ENCODE results near the gene XPNPEP2.

The XPNPEP2 gene

DNA sequence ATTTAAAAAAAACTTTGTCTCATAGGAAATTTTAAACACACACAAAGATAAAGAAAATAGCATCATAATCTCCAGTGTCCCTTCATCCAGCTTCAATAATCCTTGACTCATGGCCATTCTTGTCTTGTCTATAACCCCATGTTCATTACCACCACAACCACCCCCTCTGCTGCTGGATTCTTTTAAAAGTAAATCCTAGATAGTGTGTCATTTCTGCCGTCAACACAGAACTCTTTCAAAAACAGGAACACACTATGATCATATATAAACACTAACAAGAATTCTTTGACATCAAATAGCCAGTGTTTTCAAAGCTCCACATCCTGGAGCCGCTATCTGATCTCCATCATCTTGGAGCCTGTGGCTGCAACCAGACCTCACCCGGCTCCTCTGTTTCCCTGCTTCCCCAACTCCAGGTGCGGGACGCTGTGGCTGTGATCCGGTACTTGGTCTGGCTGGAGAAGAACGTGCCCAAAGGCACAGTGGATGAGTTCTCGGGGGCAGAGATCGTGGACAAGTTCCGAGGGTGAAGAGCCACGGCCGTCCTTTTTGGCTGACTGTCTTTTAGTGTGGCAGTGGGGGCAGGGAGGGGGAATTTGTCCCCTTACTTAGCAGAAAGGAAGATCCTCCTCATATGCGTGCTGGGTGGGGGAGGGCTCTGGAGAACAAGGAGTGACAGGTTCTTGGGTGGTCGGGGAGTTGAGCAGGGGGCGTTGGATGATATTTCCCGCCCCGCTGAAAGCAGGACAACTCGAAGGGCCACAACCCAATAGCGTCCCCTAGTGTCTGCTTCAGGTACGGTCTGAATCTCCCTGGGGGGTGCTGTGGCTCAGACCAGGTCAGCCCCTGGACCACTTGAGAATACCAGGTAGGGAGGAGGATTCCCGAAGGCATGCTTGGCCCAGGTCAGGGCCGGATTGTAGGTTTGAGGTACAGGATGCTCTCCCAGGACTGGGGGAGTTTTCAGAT is 15.6 kb downstream of the XPNPEP2 start:
- DNase-seq: no peak

DNA sequence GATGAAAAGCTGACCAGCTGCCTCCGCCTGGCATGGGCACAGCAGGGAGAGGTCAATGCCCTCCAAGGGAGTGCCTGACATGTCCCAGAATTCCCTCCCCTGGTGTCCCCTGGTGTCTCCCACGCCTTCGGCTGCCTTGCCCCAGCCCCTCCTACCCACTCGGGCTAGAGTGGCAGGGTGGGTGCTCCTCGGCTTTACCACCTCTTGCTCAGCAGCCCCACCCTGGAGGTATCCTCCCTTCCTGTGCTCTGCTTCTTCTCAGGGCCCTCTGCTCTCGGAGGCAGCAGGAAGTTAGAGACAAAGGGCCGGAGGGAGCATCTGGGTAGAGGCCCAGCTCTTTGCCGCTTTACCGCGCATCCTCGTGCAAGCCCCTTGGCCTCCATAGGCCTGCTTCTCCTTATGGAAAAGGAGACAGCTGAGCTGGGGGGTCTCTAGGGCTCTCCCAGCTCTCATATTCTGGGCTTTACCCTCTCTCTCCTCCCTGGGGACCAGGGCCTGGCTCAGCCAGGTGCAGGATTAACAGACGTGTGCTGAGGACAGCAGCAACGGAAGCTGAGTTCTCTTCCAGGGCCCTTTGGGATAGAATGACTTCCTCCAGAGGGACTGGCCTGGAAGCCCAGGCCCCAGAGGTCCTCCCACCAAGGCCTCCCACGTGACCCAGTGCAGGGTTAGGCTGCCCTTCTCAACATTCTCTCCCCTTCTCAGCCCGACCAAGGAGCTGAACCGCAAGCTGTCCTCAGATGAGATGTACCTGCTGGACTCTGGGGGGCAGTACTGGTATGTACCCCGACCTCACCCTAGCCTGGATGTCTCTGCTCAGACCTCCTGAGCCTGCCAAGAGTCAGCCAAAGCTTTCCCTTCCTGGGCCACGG is 17.2 kb downstream of the XPNPEP2 start:
- no peak for DNase-seq

GRCh38 chrX:129759576-129760061 is 20.8 kb downstream of the XPNPEP2 start:
- DNase-seq: no peak

- DNase-seq: no peak
Observed at GRCh38 chrX:129760155-129760554, 21.4 kb downstream of the XPNPEP2 start.

- DNase-seq: no peak
Observed at GRCh38 chrX:129760981-129761380, 22.2 kb downstream of the XPNPEP2 start.

DNA sequence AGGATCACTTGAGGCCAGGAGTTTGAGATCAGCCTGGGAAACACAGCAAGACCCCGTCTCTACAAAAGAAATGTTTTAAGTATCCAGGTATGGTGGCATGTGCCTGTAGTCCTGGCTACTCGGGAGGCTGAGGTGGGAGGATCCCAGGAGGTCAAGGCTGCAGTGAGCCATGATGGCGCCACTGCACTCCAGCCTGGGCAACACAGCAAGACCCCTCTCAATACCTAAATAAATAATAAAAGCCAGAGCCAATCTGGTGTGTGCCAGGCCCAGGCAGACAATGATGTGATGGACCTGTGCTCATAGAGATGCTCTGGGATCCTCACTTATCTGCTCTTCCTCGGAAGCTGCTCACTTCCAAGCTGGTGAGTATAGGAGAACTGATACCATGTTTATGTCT is 22.8 kb downstream of the XPNPEP2 start:
- DNase-seq: no peak

GRCh38 chrX:129762448-129762847 is 23.7 kb downstream of the XPNPEP2 start:
- no peak for DNase-seq

- no peak for DNase-seq
Observed at GRCh38 chrX:129763666-129764065, 24.9 kb downstream of the XPNPEP2 start.

DNA sequence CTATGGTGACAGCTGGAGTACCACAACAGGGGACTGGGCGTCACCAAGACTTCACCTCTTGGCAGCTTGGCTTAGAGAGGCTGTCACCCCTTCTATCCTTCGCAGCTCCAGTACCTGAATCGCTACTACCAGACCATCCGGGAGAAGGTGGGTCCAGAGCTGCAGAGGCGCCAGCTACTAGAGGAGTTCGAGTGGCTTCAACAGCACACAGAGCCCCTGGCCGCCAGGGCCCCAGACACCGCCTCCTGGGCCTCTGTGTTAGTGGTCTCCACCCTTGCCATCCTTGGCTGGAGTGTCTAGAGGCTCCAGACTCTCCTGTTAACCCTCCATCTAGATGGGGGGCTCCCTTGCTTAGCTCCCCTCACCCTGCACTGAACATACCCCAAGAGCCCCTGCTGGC is 29.4 kb downstream of the XPNPEP2 start:
- no peak for DNase-seq

GRCh38 chrX:129768586-129769466 is 30.0 kb downstream of the XPNPEP2 start:
- DNase-seq: no peak

- no peak for DNase-seq
Observed at GRCh38 chrX:129769467-129770154, 30.8 kb downstream of the XPNPEP2 start.

GRCh38 chrX:129771266-129771995 is 32.7 kb downstream of the XPNPEP2 start:
- no peak for DNase-seq

GRCh38 chrX:129772796-129773431 is 34.1 kb downstream of the XPNPEP2 start:
- DNase-seq: no peak

DNA sequence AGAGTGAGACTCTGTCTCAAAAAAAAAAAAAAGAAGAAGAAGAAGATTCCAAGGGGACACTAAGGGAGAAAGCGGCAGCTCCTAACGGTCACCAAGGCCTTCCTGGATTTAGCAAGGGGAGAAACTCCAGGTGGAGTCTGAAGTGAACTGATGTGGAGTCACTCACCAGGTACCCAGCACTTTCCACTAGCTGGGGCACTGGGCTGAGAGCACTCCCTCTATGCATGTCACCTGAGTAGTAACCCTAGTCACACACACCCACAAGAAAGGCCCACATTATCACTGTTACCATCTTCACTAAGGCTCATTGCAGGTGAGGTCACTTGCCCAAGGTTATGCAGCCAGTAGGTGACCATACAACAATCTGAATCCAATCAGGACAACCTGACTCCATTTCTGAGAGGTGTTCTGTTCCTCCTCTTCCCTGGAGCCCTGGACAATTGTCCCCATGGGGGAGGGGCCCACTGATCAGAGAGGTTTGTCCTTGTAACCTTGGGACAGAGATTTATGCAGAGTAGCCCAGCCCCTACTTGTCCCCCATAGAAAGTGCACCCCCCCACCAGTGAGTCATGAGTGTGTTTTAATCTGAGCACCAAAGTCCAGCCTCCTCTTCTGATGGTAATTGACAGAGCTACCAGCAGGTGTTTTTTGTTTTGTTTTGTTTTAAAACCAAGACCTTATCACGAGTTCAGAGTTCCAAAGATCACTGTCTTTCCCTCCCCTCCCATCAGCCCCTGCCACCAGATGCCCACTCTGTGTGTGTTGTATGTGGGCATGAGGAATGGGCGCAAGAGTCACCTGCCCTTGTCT is 35.1 kb downstream of the XPNPEP2 start:
- no peak for DNase-seq

DNA sequence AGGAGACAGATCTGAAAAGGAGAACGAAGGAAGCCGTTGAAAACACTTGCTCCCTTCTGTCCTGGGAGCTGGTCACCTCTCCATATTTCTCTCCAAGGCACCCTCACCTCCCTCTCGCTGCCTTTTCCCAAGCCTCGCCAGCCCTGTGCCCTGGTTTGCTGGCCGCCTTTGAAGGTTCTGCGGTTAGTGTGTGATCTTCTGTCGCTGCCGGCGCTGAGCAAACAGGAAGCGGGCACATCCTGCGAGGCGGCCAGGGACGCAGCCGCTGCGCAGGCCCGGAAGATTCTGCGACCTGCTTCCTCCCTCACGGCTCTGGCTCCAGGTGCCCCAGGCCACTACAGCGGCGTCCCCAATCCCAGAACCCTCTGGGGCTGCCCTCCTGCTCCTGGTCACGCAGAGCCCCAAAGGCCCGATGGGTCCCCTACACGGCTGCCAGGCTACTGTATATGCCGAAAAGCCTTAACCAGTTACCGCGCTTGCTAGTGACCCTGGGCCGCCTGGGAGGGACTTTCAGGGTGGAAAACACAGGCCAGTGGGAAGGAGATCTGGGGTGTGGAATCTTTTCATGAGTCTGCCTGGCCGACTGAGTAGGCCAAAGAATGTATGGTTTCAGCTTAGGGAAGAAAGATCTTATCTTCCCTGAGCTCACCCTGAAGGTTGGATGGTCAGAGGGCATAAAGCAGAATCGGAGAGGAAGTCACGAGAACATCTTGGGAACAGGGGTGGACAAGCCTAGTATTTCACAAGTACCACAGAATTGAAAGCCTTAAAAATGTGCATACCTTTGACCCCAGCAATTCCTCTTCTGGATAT is 38.6 kb downstream of the XPNPEP2 start:
- no peak for DNase-seq

- no peak for DNase-seq
Observed at GRCh38 chrX:129779086-129779672, 40.4 kb downstream of the XPNPEP2 start.

DNA sequence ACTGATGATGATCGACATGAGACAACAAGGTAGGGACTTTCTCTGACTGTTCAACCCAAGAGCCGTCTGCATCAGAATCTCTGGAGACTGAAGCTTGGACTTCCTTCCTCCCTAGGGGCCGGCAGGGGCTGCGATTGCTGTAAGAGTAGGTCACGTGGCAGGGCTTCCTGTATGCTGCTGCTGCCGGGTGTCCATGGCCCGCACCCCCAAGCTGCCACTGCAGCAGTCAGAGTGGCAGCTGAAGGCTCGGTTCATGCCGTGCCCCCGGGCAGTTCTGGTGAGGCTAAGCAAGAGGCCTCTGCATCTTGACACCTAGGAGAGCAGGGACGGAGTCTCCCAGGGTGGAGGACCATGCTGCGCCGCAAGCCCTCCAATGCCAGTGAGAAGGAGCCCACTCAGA is 41.0 kb downstream of the XPNPEP2 start, which contains the start of gene SASH3:
SASH3 (plus strand) TSS at position 203 of the 400 bp plus-strand sequence; CDS start at position 352, 149 bp downstream.
- DNase-seq: no peak

GRCh38 chrX:129780441-129781105 is 41.8 kb downstream of the XPNPEP2 start:
- no peak for DNase-seq
